HepG2 (cell line): ENCODE measurements around the gene C19orf85.

ENCODE experiments used
- ATF3 ChIP-seq: sonication (generic); formaldehyde crosslinking; IDR thresholded peaks from 2 replicates; pipeline ENCODE4 v1.4.0; 2020; ENCODE audit warnings: missing genetic modification reagents
- BRF2 ChIP-seq: sonication (generic); formaldehyde crosslinking; IDR thresholded peaks from 2 replicates; pipeline ENCODE4 v1.8.1; 2022; ENCODE audit warnings: mild to moderate bottlenecking, missing genetic modification reagents
- CEBPB ChIP-seq: IDR thresholded peaks from 2 replicates; pipeline ENCODE4 v1.6.1; 2011; ENCODE audit warnings: low read depth, low read length, improper control_type of control experiment, borderline replicate concordance
- CTCF ChIP-seq: sonication (generic); formaldehyde crosslinking; IDR thresholded peaks from 2 replicates; pipeline ENCODE4 v1.5.0; 2020; ENCODE audit warnings: mild to moderate bottlenecking, missing genetic modification reagents, moderate library complexity
- ETV6 ChIP-seq: sonication (generic); formaldehyde crosslinking; conservative IDR thresholded peaks from 2 replicates; pipeline ENCODE4 v1.4.0; 2020; ENCODE audit warnings: missing genetic modification reagents
- EZH2 ChIP-seq: conservative IDR thresholded peaks from 2 replicates; pipeline ENCODE4 v1.6.1; 2012; ENCODE audit warnings: mild to moderate bottlenecking, low read depth, low read length, moderate library complexity
- JUND ChIP-seq: sonication (generic); formaldehyde crosslinking; IDR thresholded peaks from 2 replicates; pipeline ENCODE4 v1.8.0; 2022; ENCODE audit warnings: mild to moderate bottlenecking, missing genetic modification reagents
- MLX ChIP-seq: IDR thresholded peaks from 2 replicates; pipeline ENCODE4 v1.6.1; 2016
- YY1 ChIP-seq: IDR thresholded peaks from 2 replicates; pipeline ENCODE4 v1.6.1; 2011; ENCODE audit warnings: low read length, low read depth, moderate library complexity, mild to moderate bottlenecking; ENCODE audit not compliant: insufficient read depth, insufficient replicate concordance
- ZNF121 ChIP-seq: sonication (generic); formaldehyde crosslinking; IDR thresholded peaks from 2 replicates; pipeline ENCODE4 v1.5.0; 2020; ENCODE audit warnings: mild to moderate bottlenecking, missing genetic modification reagents
- ZNF263 ChIP-seq: sonication (generic); formaldehyde crosslinking; IDR thresholded peaks from 2 replicates; pipeline ENCODE4 v1.4.0; 2020; ENCODE audit warnings: missing genetic modification reagents
- ZNF337 ChIP-seq: sonication (generic); formaldehyde crosslinking; IDR thresholded peaks from 2 replicates; pipeline ENCODE4 v1.5.1; 2020; ENCODE audit warnings: missing genetic modification reagents, low read depth, mild to moderate bottlenecking, borderline replicate concordance
- ZNF350 ChIP-seq: sonication (generic); formaldehyde crosslinking; IDR thresholded peaks from 2 replicates; pipeline ENCODE4 v1.4.0; 2020; ENCODE audit warnings: mild to moderate bottlenecking, low read depth, missing genetic modification reagents, borderline replicate concordance
- ZNF607 ChIP-seq: sonication (generic); formaldehyde crosslinking; IDR thresholded peaks from 2 replicates; pipeline ENCODE4 v1.5.1; 2020; ENCODE audit warnings: missing genetic modification reagents, mild to moderate bottlenecking, borderline replicate concordance

GRCh38 chr19:55446060-55446459, 18.5 kb downstream of the C19orf85 start:
- TF ChIP-seq CTCF (CRISPR knock-in tag) (no peak), ZNF263 (CRISPR knock-in tag) (no peak), EZH2 (no peak), MLX (CRISPR knock-in tag) (no peak), ZNF607 (CRISPR knock-in tag) (no peak), ETV6 (CRISPR knock-in tag) (no peak), YY1 (no peak), ZNF337 (no peak), ZNF121 (no peak), CEBPB (peak; percentile 53; the same call in 1 of the 2 replicates), BRF2 (no peak), JUND (CRISPR knock-in tag) (no peak), ZNF350 (no peak), ATF3 (no peak)
